Measurements from ENCODE around the gene LYRM4. TPM values are rescaled to one million over a fixed set of nuclear protein-coding genes. Genes with fewer than 3 reads are reported as not detected.
"Not testable (repeated sequence)": the region's sequence is repeated elsewhere in the genome, so short reads cannot be mapped to it uniquely, and the experiment has no call there.

Gene LYRM4
- total and polyA plus RNA-seq, 9 of the 15 experiments (the other 6 are each of a cell fraction or from before 2014, with no cell fraction given) = 24.2 to 69.4 (median 41.8) TPM

DNA sequence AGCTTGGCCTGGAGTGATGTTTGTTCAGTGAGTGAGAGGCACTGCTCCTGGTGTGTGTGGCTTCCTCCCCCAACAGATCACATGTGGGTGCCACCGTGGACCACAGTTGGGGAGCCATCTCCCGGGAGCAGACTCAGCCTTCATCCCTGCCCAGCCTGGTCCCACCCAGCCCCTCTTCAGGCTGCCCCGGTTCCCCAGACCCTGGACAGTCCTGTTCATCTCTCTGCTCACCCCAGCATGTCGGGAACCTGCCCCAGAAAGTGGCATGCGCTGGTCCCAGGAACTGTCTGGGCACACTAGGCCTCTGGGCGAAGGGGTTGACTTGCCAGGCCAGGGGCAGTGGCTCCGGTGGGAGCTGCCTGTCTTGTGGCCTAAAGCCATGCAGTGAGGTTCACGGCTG lies 197.1 kb downstream of the LYRM4 start (continued):
- TF ChIP-seq MAFK (IDR thresholded peaks at IDR 0.05; ENCODE audit: low read length) (no peak), CREBBP (IDR thresholded peaks at IDR 0.05; ENCODE audit: low read depth, low read length) (no peak), KLF6 (CRISPR knock-in tag; IDR thresholded peaks at IDR 0.05; ENCODE audit: borderline replicate concordance) (no peak)
- TF ChIP-seq, protein P1, sequence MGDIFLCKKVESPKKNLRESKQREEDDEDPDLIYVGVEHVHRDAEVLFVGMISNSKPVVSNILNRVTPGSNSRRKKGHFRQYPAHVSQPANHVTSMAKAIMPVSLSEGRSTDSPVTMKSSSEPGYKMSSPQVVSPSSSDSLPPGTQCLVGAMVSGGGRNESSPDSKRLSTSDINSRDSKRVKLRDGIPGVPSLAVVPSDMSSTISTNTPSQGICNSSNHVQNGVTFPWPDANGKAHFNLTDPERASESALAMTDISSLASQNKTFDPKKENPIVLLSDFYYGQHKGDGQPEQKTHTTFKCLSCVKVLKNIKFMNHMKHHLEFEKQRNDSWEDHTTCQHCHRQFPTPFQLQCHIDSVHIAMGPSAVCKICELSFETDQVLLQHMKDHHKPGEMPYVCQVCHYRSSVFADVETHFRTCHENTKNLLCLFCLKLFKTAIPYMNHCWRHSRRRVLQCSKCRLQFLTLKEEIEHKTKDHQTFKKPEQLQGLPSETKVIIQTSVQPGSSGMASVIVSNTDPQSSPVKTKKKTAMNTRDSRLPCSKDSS (IDR thresholded peaks at IDR 0.05; ENCODE audit: low read depth, partially characterized antibody) = no peak

DNA sequence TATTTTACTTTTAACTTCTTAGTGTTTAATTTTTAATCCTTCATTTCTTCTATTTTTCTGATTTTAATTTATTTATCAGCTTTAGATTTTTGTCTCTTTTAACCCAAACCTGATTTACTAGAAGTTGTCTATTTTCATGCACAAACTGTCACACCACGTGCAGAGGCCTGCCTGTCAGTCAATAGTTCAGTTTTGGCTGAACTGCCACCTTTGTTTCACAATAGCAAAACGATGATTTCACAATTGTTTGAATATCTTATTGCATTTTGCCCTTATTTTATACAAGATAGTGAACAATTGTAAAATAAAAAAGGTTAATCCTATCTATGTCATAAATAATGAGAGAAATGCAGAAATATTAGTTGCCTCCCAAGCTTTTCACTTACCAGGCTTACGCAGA lies 199.6 kb downstream of the LYRM4 start:
- DNase-seq (ENCODE audit: extremely low read depth in 1 of 4, low spot score in 3 of 4) (no peak), FAIRE-seq (no peak), ATAC-seq (no peak)
- Histone ChIP-seq H3K9me3 (replicated peaks; ENCODE audit: control insufficient read depth, insufficient read depth, low read depth, low read length) (no peaks in the 10 kb centered on the region), H3K4me3 (no peak overlapping the region), H3K27me3 (ENCODE audit: control insufficient read depth in 2 of 2, insufficient read depth in 2 of 2, low read length in 2 of 2) (peaks cover 13 to 30% of the 10 kb centered on the region in 2 experiments), H3K4me2 (ENCODE audit: insufficient read depth, low read length) (no peak overlapping the region), H3K27ac (ENCODE audit: extremely low read depth, low read depth, low read length) (no peak overlapping the region), H2AFZ (ENCODE audit: low read depth, low read length) (no peak overlapping the region), H3K4me1 (replicated peaks in 1 of 2; ENCODE audit: control insufficient read depth in 2 of 2, insufficient read depth in 2 of 2, low read length in 2 of 2) (no peaks in the 10 kb centered on the region), H4K20me1 (replicated peaks; ENCODE audit: control insufficient read depth, insufficient read depth, low read length) (no peaks in the 10 kb centered on the region; the same call in 1 of the 2 replicates), H3K79me2 (ENCODE audit: control insufficient read depth, insufficient read depth, low read length) (no peaks in the 10 kb centered on the region), H3K36me3 (ENCODE audit: control insufficient read depth, insufficient read depth, low read length) (no peaks in the 10 kb centered on the region), H3K9me1 (ENCODE audit: control insufficient read depth, insufficient read depth, low read length) (no peaks in the 10 kb centered on the region), H3K9ac (ENCODE audit: insufficient read depth in 1 of 2, low read depth in 2 of 2, low read length in 2 of 2) (no peak overlapping the region)
- intact Hi-C loops (cut with micrococcal nuclease) = no loop called here
- POLR2A ChIA-PET = no interaction called here
- BruUV-seq (replicated peaks) = no TSS peak
- TF ChIP-seq, protein P2, sequence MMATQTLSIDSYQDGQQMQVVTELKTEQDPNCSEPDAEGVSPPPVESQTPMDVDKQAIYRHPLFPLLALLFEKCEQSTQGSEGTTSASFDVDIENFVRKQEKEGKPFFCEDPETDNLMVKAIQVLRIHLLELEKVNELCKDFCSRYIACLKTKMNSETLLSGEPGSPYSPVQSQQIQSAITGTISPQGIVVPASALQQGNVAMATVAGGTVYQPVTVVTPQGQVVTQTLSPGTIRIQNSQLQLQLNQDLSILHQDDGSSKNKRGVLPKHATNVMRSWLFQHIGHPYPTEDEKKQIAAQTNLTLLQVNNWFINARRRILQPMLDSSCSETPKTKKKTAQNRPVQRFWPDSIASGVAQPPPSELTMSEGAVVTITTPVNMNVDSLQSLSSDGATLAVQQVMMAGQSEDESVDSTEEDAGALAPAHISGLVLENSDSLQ (IDR thresholded peaks at IDR 0.05) = peak; percentile 42
- TF ChIP-seq CEBPB (tag; IDR thresholded peaks at IDR 0.05) = peak; percentile 72
- TF ChIP-seq MBD2 (IDR thresholded peaks at IDR 0.05; ENCODE audit: borderline replicate concordance, low read depth) = no peak
- in situ Hi-C loops (cut with MboI) = no loop called here
- WGBS (ENCODE audit: insufficient coverage, low coverage, missing lambda C conversion rate) = 14% methylated on average over 3 of the region's 3 CpGs
- CTCF ChIA-PET (ENCODE audit: low intra/inter-chr PET ratio) = no interaction called here

DNA sequence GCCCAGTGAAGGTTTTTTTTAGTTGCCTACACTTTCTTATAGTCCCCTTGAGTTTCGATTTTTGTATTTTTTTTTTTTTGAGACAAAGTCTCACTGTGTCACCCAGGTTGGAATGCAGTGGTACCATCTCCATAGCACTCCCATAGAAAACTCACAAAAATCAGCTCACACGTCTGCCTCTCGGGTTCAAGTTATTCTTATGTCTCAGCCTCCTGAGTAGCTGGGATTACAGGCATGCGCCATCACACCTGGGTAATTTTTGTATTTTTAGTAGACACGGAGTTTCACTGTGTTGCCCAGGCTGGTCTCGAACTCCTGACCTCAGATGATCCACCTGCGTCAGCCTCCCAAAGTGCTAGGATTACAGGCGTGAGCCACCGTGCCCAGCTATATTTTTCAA lies 200.3 kb downstream of the LYRM4 start:
- H3K36me3 ChIP-seq (ENCODE audit: control insufficient read depth, insufficient read depth, low read length); CTCF ChIA-PET (ENCODE audit: low intra/inter-chr PET ratio); H3K9me1 ChIP-seq (ENCODE audit: control insufficient read depth, insufficient read depth, low read length); ATAC-seq; H3K9ac ChIP-seq (ENCODE audit: insufficient read depth in 1 of 2, low read depth in 2 of 2, low read length in 2 of 2); H4K20me1 ChIP-seq (replicated peaks; ENCODE audit: control insufficient read depth, insufficient read depth, low read length); H3K4me1 ChIP-seq (replicated peaks in 1 of 2; ENCODE audit: control insufficient read depth in 2 of 2, insufficient read depth in 2 of 2, low read length in 2 of 2); H3K4me3 ChIP-seq; H3K27ac ChIP-seq (ENCODE audit: extremely low read depth, low read depth, low read length); BruUV-seq (replicated peaks); DNase-seq (ENCODE audit: extremely low read depth in 1 of 4, low spot score in 3 of 4); H2AFZ ChIP-seq (ENCODE audit: low read depth, low read length); intact Hi-C loops (cut with micrococcal nuclease); H3K79me2 ChIP-seq (ENCODE audit: control insufficient read depth, insufficient read depth, low read length); H3K4me2 ChIP-seq (ENCODE audit: insufficient read depth, low read length); H3K9me3 ChIP-seq (replicated peaks; ENCODE audit: control insufficient read depth, insufficient read depth, low read depth, low read length); FAIRE-seq; in situ Hi-C loops (cut with MboI); POLR2A ChIA-PET: not testable (repeated sequence)
- peaks cover 13 to 30% of the 10 kb centered on the region in 2 experiments for H3K27me3 ChIP-seq (ENCODE audit: control insufficient read depth in 2 of 2, insufficient read depth in 2 of 2, low read length in 2 of 2)
- 14% methylated on average over 9 of the region's 9 CpGs for WGBS (ENCODE audit: insufficient coverage, low coverage, missing lambda C conversion rate)

Measured in K562 (cell line).